HG03108 (cell line): ENCODE data around the gene DACT3.
A peak's percentile ranks its signal among the peaks of the same experiment; 100 is the strongest.
"Not testable (repeated sequence)": the region's sequence is repeated elsewhere in the genome, so short reads cannot be mapped to it uniquely, and the experiment has no call there.

Experiments
- ATAC-seq: cut with Tn5 transposase; IDR thresholded peaks from one replicate; pipeline ENCODE4 v1.9.1; 2021; ENCODE audit warnings: moderate library complexity; ENCODE audit not compliant: unreplicated experiment

The DACT3 gene

DNA sequence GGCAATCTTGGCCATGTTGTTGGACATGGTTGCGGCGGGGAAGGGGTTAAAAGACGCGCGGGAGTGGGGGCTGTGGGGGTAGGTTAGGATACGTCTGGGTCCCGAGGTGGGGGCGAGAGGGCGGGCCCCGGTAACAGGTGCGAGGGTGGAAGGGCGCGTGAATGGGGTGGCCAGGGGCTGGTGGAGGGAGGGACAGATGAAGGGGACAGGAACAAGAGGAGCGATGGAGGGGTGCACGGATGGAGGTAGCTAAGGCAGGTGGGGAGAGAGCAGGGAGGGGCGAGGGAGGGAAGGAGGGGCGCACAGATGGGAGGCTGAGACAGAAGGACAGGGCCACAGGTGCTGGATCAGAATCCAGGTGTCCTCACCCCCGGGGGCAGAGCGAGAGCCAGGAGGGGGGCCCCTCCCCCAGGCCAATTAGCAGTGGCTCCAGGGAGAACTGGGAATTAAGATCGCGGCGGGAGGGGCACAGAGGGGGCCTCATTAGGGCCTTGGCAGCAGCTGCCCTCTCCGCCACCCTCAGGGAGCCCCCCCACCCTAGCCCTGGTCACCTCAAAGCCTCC is 26.2 kb downstream of the DACT3 start:
- ATAC-seq, result no peak

DNA sequence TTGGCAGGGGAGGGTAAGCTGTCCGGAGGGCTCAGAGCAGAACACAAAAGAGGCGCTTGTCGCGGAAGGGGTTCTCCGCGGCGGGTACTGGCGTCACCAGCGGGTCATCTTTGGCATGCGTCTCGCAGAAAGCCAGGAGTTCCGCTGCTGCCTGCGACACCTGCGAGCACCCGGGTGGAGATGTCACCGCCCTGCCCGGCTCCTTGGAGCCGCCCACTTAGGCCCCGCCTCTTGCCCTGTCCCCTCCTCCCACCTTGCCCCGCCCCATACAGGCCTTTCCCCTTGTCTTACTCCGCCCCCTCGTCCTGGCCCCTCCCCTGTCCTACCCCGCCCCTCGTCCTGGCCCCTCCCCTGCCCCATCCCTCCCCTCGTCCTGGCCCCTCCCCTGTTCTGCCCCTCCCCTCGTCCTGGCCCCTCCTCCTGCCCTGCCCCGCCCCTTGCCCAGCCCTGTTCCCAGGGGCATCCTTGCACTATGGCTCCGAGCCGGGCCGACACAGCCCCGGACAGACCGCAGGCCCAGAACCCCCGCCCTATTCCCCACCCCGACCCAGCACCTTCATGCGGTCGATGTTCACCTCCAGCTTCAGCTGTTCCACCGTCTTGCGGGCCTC is 26.8 kb downstream of the DACT3 start:
- ATAC-seq, result peak; percentile 42

DNA sequence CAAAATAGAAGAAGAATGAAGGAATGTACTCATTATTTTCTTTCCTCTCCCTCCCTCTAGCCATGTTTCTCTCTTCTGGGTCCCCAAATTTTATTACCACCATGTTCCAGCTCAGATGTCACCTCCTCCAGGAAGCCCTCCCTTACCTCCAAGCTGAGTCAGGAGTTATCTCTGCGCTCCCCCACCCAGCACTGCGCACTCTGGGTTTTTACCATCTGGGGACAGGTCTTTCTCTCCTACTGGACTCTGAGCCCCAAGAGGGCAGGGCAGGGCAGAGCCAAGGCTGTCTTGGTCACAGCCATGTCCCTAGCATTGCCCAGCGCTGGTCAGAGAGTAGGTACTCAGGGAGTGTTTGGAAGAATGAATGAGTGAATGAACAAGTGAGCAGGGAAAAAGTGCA is 27.9 kb downstream of the DACT3 start:
- ATAC-seq, result no peak

DNA sequence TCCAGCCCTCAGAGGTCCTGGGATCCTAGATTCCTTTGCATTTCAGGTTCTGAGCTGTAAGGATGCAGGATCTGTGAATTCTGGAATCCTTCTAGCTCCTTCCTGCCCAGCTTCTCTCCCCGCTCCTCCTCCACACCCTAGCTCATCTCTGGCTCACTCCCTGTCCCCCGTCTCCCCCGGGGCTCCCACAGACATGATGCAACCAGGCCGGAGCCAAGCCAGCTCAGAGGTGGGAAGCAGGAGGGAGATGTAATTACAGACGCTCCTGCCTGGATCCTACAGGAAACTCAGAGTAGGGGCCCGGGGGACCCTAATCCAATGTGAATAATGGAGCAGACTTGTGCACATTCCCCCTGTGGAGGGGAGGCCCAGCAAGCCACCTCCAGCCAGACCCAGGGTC is 29.5 kb downstream of the DACT3 start:
- no peak for ATAC-seq

DNA sequence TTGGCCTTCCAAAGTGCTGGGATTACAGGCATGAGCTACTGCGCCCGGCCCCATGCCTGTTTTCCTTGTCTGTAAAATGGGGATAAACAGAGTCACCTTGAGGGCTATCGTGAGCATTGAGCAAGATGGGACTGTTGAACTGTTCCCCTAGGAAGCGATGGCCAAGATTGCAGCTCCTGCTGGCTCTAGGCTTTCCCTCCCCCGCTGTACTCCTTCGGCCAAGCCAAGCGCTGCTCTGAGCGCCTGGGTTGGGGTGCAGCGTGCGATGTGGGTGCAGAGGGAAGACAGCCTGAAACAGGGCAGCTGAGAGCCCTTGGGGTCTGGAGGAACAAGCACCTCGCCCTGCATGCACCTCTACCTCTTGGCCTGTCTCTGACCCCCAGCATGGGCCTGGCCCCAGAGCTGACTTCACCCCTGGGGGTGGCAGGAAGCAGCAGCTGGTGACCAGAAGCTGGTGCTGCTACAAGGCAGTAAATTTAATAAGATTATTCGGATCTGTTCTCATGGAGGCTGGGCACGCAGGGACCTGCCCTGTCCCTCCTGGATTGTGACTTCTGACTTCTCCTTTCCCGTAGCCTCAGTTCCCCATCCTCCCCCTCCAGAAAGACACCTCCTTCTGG is 30.3 kb downstream of the DACT3 start:
- no peak for ATAC-seq

DNA sequence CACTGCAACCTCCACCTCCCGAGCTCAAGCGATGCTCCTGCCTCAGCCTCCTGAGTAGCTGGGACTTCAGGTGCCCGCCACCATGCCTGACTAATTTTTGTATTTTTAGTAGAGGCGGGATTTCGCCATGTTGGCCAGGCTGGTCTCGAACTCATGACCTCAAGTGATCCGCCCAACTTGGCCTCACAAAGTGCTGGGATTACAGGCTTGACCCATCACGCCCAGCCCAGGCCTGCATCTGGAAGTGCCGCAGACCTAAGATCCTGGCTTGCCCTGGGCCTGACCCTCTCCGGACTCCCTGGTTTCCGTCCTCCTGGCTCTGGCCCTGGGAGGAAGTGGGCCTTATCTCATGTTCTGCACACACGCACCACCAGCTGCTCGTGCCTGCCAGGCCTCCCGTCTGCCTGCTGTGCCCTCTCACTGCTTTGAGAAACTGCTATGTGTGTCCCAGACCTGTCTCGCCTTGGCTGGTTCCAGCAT is 31.4 kb downstream of the DACT3 start:
- ATAC-seq, result no peak

DNA sequence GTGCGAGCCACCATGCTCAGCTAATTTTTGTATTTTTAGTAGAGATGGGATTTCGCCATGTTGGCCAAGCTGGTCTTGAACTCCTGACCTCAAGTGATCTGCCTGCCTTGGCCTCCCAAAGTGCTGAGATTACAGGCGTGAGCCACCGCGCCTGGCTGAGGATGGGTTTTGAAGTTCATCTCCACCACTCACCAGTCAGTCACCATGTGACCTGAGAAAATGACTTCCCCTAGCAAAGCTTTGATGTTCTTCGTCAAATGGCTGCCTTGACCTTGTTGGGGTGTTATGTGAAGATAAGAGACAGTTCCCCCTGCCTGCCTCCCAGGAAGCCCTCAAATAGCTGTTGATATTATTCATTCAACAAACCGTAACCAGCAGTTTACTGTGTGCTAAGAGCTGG is 32.0 kb downstream of the DACT3 start:
- not testable (repeated sequence) for ATAC-seq

DNA sequence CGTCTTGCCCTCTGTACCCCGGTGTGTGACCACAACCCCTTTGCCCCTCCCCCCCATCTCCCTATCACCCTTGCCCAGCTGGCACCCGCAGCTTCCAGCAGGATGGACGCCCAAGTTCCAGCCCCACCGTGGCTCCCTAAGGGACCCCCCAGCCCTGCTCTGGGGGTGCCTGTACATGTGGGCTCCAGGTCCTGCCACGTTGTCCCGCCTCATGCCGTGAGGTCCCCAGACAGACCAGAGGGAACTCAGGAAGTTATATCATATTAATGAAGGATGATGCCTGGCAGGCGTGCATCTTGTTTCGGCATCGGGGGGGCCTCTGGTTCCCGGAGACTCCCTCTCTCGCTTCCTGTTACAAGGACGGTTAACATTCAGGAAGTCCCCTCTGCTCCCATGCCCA is 34.5 kb downstream of the DACT3 start:
- ATAC-seq, result no peak

DNA sequence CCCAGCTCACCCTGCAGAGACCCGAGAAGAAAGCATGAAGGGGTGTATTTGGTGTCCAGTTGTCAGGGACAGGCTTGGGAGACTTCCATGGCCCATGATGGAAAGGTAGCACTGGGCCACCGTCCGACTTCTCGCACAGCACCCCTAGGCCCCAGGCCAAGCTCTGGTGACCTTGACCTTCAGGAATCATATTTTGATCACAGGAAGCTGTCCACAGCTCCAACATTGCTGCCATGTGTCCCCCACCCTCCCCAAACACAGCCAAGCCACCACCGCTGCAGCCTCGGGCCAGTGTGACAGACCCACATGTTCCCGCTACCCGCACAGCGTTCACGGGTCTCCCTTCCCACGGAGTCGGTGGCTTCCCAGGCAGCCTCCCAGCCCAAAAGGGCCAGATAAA is 35.3 kb downstream of the DACT3 start:
- no peak for ATAC-seq

DNA sequence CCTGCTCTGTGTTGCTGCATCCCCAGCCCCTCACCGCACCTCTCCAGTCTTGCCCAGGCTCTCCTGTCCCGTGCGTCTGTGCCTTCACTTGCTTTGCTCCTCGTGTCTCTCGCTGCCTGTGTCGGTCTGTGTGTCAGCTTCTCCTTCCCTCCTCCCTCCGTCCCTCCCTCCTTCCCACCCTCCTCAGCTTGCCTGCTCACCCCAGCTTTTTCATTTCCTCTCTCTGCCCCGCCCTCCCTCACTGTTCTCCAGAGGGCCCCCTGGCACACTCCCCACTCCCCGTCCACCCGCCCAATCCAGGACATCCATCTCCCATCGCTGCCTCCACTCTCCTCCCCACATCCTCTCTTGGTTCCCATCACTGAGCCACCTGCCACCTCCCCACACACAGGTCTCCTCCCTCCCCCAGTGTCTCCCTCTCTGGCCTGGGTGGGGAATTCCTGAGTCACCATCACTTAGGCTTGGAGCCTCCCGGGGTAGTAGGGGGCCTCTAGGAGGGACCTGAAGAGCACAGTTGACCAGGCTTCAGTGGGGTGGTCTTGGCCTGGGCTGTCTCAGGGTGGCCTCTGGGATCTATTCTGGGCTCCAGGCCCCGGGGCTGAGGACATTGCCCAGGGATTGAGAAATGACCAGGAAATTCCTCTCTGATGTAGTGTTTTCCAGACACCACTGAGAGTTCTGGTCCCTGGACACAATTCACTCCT is 35.9 kb downstream of the DACT3 start, which contains the start of gene PTGIR:
Gene PTGIR (minus strand): TSS at position 132 of the 704 bp plus-strand sequence. CDS start 864 bp downstream, outside the sequence.
- no peak for ATAC-seq

DNA sequence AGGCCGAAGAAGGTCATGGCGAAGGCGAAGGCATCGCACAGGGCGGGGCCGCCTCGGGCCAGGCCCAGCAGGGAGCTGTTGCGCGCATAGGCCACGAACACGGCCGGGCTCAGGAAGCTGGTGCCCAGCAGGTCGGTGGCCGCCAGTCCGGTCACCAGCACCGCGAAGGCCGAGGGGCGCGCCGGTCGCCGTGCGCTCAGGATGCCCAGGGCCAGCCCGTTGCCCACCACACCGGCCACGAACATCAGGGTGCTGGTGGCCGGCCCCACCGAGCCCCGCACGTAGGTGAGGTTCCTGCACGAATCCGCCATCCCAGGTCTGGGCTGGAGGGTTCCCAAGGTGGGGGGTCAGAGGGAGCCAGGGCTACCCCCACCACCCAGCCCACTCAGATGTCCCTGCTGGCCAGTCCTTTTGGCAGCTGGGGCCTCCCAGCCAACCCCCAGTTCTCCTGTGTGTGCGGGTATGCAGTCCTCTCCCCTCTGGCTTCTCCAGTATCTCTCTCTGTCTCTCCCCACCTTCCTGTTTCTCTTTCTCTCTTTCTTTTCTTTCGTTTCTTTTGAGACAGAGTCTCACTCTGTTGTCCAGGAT is 37.0 kb downstream of the DACT3 start:
- no peak for ATAC-seq

DNA sequence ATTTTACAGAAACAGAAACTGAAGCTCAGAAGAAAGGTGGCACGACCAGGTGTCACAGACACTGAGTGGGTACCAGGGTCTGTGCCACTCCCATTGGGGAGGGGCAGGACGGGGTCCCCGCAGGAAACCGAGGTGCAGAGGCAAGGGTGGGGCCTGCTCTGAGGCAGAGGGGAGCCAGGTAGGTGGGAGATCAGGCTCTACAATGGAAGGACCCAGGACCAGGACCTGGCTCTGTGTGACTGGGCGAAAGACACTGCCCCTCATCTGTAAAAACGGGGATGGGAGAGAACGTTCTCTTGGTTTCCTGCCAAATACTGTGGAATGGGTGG is 38.9 kb downstream of the DACT3 start:
- no peak for ATAC-seq

DNA sequence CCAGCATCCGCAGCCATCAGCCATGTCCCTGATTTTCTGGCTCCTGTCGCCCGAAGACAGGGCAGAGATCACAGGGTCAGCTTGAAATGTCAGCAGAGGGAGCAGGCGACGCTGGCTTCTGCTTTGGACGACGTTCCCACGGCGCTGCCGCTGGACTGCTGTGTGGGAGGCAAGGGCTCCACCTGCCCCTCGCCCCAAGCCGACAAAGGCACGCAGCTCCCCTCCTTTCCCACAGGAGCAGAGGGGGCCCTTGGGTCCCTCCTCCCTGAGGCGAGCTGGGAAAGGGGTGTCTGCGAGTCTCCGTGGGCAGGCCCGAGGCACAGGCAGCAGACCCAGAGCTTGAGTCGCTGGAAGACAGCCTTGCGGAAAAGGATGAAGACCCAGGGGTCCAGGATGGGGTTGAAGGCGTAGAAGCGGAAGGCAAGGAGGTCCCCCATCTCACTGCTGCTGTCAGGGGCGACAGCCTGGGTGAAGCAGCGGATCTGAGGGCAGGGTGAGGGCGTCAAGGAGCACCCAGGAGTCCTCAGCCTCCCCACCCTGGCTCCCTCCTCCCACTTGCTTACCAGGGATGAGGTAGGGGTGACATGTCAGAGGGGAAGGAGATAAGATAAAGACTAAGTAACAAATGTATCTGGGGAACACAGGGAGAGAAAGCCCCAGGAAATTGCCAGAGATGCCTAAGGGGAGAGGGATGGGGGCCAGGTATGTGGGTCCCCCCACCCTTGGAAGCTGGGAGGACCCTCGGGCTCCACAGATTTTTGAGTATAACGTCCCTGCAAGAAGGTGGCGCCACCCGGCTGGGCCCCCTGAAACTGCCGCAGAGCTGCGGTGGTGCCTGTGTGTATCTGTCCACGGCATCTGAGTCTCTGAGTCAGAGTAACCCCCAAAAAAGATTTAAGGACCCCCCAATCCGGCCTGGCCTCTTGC is 39.5 kb downstream of the DACT3 start:
- ATAC-seq, result no peak

DNA sequence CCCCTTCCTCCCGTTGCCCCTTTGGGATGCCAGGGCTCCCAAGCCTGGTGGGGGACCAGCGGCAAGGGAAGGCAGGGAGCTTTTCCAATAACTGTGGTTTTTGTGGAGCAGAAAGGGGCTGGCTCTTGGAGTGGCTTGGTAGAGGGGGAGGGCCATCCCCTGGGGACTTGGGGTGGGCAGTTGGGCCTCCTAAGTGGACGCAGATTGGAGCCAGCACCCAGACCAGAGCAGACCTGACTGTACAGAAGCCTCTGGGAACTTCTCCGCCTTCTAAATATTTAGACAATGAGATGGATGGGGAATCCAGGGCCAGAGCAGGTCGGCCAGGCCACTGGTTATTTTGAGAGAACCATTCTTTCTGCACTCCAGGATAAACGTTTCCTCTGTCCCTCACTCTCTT is 40.3 kb downstream of the DACT3 start:
- ATAC-seq, result no peak

DNA sequence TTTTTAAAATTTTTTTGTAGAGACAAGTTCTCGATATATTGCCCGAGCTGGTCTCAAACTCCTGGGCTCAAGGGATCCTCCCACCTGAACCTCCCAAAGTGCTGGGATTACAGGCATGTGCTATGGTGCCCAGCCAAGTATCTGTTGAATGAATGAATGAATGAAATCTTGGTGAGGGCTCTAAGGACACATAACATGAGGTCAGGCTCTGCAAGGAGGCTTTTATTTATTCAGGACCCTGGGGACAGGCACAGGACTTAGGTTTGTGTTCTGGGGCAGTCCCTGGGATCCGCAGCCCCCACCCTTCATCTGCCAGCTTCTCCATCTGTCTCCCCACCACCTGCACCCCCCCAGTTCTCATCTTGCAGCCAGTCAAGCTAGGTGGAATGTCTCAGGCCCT is 40.7 kb downstream of the DACT3 start:
- ATAC-seq, result no peak

DNA sequence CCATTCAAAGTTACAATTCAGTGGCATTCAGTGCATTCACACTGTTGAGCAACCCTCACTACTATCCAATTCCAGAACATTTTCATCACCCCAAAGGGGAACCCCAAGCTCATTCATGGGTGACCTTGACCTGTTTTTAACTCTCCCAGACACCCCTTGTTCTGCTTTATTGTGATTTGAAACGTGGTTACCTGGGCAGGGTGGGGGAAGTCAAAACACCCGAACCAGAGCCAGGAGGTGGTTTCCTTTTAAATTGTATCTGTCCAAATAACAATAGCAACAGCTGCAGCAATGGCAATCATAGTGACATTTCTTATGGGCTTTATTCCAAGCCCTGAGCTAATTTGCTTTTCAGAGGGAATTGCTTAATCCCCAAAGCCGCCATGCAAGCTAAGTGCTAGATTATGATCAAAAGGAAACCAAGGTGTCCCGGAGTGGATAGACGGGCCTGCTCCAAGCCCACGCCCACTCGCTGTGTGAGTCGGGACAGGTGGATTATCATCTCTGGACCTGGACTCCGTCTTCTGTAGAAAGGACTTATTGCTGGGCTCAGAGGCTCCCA is 42.2 kb downstream of the DACT3 start:
- ATAC-seq, result no peak

DNA sequence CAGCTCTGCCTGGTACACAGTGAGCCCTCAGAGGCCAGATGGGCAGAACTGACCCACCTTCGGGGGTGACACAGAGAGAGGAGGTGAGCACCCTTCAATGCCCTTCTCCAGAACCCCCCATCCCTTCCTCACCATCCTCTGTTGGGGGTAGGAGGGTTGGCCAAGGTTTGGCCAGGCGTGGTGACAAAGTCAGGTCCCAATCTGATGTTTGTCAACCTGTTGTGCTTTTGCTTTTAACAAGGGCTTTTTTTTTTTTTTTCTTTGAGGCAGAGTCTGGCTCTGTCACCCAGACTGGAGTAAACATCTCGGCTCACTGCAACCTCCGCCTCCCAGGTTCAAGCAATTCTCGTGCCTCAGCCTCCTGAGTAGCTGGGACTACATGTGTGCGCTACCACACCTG is 43.4 kb downstream of the DACT3 start:
- no peak for ATAC-seq

DNA sequence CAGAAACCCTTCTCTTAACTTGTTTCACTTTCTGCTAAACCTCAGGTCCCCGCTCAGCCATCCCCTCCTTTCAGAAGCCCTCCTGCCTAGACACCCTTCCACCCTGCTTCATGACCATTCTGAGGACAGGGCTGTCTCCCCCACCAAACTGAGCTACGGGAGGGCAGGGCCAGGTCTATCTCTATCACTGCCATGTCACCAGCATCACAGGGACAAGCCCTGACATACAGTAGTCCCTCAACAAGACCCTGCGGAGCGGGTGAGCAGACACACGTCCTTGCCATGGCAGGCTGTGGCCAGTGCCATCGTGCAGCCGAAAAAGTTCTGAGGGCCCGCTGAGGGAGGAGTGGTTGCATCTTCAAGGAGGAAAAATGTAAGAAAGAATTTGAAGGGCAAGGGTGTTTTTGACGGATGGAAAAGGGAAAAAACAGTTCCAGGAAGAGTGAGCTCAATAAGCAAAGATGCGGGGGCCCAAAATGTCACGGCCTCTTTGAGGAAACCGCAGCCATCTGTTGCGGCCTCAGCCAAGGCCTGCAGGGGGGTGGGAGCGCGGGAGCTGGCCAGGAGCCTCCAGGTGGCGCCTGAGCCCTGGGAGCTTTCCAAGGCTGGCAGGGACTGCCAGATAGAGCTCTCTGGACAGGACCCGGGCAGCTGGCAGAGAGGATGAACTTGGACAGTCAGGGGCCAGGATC is 44.2 kb downstream of the DACT3 start:
- no peak for ATAC-seq

DNA sequence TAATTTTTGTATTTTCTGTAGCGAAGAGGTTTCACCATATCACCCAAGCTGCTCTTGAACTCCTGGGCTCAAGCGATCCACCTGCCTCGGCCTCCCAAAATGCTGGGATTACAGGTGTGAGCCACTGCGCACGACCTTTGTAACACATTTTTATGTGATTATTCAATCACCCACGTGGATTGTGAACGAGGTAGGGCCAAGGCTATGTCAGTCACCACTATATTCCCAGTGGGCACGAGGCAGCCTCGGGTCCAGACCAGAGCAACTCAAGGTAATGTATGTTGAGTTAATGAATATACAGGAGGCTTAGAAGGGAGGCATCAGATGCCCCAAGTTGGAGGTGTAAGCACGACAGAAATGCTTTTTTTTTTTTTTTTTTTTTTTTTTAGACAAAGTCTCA is 45.0 kb downstream of the DACT3 start:
- ATAC-seq, result no peak
